Fibroblast of lung (primary cell): ENCODE data around the gene LRRTM3.

ENCODE experiments used
- EZH2 ChIP-seq: IDR thresholded peaks from 2 replicates; pipeline ENCODE4 v1.5.1; 2012; ENCODE audit warnings: low read length, control low read depth, mild to moderate bottlenecking; ENCODE audit errors: missing control alignments
- TF ChIP-seq, protein P1 (sequence below), 2 donors: IDR thresholded peaks in 1 of 2; conservative IDR thresholded peaks in 1 of 2; 1 replicate in 1 of 2; 2 replicates in 1 of 2; pipeline ENCODE4 v1.5.1; 2011 to 2012; ENCODE audit warnings: low read length in 2 of 2, control low read depth in 1 of 2, inconsistent platforms in 1 of 2, low read depth in 1 of 2, mild to moderate bottlenecking in 1 of 2

DNA sequence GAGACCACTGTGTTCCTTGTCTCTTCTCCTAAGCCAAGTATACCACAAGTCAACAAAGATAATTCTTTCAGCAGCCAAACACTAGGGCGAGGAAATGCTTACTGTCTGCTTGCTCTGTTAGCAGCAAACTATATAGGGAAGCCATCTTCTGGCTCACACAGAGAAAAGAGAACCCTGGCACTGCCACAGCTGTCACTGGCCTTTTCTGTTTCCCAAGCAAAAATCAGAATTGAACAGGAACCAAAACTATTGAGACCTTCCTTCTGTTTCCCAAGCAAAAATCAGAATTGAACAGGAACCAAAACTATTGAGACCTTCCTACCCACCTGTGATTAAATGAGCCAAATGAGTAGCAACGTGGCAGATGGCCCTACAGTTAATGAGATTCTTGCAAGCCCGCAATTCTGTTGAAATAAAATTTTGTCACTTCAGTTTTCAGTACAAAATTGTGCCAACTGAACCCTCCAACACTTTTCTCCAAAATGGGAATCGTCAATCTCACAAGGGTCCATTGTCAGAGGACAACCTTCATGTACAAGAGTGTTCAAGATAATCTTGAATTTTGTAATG, 54.5 kb downstream of the LRRTM3 start:
- TF ChIP-seq, protein P1, sequence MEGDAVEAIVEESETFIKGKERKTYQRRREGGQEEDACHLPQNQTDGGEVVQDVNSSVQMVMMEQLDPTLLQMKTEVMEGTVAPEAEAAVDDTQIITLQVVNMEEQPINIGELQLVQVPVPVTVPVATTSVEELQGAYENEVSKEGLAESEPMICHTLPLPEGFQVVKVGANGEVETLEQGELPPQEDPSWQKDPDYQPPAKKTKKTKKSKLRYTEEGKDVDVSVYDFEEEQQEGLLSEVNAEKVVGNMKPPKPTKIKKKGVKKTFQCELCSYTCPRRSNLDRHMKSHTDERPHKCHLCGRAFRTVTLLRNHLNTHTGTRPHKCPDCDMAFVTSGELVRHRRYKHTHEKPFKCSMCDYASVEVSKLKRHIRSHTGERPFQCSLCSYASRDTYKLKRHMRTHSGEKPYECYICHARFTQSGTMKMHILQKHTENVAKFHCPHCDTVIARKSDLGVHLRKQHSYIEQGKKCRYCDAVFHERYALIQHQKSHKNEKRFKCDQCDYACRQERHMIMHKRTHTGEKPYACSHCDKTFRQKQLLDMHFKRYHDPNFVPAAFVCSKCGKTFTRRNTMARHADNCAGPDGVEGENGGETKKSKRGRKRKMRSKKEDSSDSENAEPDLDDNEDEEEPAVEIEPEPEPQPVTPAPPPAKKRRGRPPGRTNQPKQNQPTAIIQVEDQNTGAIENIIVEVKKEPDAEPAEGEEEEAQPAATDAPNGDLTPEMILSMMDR (conservative IDR thresholded peaks at IDR 0.05 in 1 of 2, IDR thresholded peaks at IDR 0.05 in 1 of 2; ENCODE audit: low read depth in 1 of 2, low read length in 2 of 2), result no peak
- no peak for TF ChIP-seq EZH2
